GM18526 (cell line): ENCODE data around the gene UBQLN3.

Experiments used
- POLR2A ChIP-seq: IDR thresholded peaks from 3 replicates; pipeline ENCODE4 v1.6.1; 2011; ENCODE audit not compliant: insufficient read length; ENCODE audit errors: extremely low read depth

UBQLN3 gene

DNA sequence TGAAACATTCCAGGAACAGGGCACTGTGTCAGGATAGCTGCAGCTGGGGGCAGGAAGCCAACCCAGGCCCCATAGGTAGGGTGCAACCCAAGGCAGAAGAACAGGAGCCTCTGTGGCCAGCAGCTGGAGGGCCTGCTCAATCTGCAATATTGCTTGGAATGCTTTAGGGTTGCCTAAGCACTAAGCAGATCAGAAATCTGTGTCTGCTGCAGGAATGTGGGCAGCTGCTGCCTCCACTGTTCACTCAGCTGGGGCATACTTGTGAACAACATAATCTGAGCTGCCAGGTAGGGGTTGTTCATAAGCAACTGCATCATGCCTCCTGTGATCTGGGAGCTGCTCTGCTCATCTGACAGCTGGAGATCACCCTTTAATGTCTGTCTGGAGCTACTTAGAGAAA, 5.1 kb upstream of the UBQLN3 start:
- no peak for TF ChIP-seq POLR2A

DNA sequence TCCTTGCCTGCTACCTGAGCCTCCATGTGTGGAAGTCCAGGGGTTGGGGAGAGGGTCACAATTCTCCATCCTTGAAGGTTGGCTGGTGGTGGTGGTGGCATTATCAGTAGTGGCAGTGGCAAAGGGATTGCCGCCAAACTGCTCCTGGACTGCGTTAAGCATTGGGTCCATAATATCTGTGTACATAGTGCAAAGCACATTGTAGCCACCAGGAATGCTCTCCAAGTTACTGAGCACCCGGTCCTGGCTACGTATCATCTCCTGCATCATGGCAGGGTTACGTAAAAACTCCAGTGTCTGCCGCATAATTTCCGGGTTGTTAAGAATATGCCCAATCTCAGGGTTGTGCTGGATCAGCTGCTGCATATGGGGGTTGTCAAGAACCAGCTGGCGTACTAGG, 1.2 kb downstream of the UBQLN3 start:
- no peak for TF ChIP-seq POLR2A

DNA sequence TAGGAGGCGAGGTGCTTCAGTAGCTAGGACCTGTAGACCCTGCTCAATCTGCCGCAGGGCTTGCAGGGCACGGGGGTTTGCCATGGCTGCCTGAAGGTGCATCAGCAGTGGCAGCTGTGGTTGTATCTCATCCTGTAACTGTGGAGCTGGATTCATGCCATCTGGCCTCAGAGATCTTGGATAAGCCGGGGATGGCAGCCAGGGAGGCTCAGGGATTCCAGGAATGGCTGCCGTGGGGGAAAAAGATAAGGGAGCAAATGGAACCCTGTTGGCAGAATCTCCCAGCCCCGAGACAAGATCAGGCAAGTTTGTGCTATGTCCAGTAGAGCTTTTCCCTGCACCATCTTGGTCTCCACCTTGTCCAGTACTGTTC, 1.8 kb downstream of the UBQLN3 start:
- TF ChIP-seq POLR2A = no peak

DNA sequence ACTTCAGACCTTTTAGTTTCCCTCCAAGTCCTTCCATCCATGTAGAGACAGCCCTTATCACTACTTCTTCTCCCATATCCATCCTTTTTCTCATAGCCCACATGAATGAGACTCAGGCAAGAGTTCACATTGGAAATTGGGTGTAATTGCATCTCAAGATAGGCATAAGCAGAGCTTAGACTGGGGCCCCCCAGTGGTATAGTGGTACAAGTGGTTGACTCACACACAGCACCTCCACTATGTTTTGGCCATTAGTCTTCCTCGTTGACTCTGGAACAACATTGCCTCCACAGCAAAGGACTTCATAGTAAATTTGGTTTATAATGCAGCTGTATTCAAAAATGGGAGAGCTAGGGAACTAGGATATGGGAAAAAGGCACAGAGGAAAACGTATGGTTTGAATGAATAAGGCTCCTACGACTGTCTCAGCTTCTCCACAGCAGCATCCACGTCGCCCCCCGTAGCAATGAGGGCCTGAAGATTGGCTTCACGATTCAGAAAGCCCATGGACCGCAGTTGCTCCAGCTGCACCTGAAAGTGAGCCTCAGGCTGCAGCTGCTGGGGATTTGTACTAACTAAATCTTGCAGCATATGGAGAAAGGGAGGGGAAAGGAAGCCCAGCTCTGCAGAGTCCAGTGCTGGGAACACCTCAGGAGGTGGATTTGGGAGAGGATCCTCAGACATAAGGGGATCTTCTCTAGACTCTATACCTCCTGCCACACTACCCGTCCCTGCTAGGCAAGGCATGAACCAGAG, 2.4 kb downstream of the UBQLN3 start:
- TF ChIP-seq POLR2A = no peak

DNA sequence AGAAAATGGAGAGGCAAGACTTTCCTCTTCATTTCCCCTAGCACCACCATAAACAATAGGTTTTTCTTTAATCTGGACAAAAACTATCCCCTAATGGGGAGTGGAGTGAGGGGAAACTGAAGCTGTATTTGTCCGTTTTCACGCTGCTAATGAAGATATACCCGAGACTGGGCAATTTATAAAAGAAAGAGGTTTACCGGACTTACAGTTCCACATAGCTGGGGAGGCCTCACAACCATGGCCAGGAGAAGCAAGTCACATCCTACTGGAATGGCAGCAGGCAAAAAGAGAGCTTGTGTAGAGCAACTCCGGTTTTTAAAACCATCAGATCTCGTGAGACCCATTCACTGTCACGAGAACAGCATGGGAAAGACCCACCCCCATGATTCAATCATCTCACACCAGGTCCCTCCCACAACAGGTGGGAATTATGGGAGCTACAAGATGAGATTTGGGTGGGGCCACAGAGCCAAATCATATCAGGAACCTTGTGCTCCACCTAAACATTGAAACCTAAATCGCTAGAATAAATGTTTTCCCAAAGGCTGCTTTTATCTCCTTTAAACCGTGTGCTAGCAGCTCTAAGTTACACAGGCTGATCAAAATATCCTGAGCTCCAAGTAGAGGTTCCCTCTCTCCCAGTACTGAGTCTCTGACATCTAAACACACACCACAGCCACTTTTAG, 4.3 kb downstream of the UBQLN3 start:
- TF ChIP-seq POLR2A = no peak

DNA sequence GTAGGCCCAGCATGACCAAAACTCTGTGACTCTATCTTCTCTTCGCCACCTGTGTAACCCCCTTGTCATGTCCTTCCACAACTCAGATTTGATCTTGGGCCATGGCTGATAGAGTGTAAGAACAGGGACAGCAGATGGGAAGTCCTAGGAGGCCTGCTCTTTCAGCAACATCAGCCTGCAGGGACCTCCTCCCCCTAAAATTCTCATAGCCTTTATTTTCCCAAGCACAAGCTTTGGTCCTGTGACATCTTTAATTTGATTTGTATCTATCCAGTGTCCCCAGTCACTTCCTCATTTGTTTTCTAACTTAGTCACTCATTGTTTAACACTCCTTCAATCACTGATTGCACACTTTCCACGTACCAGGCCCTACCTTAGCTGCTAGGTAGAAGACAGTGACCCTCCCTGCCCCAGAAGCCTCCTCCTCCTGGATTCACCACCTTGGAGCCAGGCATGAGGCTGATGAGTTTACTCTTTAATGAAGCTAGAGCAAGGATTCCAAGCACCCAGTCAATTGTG, 5.3 kb downstream of the UBQLN3 start:
- TF ChIP-seq POLR2A = no peak

DNA sequence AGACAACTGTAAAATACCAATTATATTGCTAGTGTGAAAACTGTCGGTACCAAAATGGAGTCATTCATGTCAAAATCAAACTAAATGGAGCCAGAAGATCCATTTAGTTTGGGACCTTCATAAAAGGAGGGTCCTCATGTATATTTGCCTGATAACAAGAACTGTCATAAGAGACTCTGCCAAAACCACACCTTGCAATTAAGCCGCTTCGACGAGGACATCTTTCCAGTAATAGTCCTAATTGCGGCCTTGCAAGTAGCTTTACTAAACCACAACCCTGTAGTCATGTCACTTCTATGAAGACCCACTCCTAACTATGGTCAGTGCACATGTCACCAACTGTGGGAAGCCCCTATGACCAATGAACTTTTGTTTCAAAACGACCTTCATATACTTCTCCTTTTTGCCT, 9.4 kb downstream of the UBQLN3 start:
- no peak for TF ChIP-seq POLR2A

DNA sequence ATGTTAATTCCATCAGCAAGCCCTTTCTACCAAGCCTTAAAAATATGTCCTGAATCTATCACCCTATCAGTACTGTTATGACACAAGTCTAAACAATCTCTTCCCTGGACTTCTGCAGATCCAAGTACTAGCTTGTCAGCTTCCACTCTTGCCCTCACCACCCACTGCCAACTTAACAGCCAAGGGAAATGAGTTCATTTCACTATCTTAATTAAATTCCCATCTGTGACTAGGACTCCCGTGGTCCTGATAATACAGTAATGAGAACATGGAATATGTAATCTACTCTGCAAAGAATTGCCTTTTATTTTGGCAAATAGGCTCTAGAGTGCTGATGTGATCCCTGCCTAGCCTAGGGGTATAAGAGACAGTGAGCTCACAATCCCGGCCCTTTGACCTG, 10.1 kb downstream of the UBQLN3 start:
- TF ChIP-seq POLR2A = no peak

DNA sequence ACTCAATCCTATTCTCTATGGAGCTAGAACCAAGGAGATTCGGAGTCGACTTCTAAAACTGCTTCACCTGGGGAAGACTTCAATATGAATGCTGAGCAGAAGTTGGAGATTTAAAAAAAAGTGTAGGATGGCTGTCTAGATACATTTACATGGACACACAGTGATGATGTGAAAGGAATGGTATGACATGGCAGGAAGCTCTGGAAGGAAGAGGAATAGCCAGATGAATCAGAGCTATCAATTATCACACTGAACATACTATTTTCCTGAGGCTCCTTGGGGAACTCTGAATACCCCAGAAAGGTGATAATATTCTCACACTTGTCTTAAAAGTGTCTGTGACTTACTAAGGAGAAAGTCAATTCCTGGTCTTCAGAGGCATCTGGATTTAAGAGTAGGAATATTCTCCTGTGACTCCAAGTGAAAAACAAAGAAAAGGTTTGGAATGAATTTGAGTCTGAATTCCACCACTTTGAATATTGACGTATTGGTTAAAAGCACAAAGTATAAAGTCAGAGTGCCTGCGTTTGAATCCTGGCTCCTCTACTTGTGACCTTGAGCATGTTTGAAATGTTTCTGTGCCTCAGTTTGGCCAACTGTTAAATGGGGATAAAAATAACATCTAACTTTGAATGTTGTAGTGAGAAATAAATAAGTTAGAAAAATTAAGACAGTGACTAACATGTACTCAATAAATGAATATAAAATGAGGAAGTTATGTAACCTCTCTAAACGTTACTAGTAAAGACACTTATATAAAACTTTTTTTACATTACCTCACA, 20.0 kb downstream of the UBQLN3 start:
- TF ChIP-seq POLR2A = no peak

DNA sequence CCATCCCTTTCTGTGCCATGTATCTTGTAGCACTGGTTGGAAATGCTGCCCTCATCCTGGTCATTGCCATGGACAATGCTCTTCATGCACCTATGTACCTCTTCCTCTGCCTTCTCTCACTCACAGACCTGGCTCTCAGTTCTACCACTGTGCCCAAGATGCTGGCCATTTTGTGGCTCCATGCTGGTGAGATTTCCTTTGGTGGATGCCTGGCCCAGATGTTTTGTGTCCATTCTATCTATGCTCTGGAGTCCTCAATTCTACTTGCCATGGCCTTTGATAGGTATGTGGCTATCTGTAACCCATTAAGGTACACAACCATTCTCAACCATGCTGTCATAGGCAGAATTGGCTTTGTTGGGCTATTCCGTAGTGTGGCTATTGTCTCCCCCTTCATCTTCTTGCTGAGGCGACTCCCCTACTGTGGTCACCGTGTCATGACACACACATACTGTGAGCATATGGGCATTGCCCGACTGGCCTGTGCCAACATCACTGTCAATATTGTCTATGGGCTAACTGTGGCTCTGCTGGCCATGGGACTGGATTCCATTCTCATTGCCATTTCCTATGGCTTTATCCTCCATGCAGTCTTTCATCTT, 20.9 kb downstream of the UBQLN3 start:
- no peak for TF ChIP-seq POLR2A

DNA sequence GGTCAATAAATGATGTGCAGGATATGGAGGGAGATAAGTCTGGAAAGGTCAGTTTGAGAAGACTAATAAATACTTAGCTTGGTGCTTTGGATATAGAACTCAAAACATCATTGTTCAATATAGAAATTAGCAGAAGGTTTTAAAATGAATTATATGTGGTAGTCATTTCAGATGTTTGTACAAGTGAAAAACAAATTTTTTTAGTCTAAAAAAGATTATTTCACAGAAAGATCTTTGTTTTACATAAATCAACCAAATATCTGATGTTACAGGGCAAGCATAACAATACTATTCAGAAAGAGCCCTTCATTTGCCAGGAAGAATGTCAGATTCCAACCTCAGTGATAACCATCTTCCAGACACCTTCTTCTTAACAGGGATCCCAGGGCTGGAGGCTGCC, 21.4 kb downstream of the UBQLN3 start, which contains the start of gene OR52D1:
TSS of gene OR52D1 (plus strand) at position 301 of the 400 bp plus-strand sequence. CDS start at position 323, 22 bp downstream.
- TF ChIP-seq POLR2A = no peak

DNA sequence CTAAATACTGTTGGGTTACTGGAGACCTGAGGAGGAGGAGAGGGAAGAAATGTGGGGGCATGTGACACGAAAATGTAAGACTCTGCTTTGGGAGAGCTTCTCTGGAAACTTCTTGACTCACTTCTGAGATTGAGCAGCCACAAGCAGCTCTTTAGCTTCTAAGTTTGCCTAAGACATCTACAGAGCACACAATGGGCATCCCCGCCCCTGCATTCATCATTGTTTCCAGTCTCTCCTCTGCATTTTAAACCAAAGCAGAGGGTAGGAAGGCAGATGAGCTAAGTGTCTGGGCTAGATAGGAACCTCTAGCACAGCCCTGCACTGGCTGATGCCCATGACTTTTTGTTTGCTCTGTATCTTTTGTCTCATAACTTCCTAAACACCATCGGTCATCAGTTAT, 23.3 kb downstream of the UBQLN3 start:
- no peak for TF ChIP-seq POLR2A

DNA sequence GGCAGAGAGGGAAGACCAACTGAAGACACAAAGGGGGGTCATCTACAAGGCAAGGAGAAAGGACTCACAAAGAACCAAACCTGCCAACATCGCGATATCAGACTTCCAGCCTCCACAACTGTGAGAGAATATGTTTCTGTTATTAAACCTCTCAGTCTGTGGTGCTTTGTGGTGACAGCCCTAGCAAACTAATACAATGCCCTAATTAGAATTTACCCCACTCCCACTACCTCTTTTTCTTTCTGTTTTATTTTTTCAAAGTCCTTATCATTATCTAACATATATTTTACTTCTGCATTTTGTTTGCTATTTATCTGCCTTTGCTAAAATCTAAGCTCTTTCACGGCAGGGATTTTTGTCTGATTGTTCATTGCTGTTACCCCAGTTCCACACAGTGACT, 23.8 kb downstream of the UBQLN3 start:
- TF ChIP-seq POLR2A = no peak

DNA sequence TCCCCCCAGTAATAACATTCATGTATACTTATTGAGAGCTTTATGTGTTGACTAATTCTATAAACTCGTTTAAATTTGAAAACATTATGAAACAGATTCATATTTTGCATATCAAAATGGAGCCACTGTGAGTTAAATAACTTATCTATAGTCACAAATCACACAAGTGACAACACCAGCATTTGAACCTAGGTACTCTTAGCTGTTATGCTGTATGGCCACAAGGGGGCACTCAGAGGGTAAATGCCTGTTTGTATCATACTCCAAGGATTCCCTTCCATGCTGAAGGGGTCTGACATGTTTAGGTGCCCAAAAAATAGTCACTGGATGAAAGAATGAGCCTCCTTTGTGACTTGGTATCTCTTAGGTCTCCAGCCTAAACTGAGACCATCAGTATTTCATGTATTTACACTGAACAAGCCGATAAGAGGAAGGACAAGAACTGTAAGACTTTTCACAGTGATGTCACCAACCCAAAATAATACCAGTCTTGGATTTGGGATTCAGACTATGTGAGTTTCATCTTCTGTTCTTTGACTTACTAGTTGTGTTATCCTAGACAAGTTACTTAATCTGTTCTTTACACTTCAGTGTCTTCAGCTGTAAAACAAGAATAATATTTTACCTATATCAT, 33.5 kb downstream of the UBQLN3 start:
- TF ChIP-seq POLR2A = no peak

DNA sequence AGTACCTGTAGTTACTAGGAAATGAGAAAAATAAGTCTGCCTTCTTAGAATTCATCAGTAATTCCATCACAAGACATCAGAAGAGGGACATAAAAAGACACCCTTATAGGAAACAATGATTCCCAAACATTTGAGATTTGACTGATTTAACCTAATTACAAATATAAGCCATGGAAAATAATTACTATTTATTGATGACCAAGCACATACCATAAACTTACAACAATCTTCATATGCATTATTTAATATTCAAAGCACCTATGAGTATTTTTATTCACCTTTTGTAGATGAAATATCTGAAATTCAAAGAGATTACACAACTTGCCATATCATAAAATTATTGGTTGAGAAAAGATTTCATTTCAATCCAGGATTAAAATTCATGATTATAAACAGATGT, 35.8 kb downstream of the UBQLN3 start:
- no peak for TF ChIP-seq POLR2A
